Fibroblast of gingiva (primary cell): ENCODE measurements around the gene PDHB.
"Not testable (repeated sequence)": the region's sequence is repeated elsewhere in the genome, so short reads cannot be mapped to it uniquely, and the experiment has no call there.

Experiments
- DNase-seq: peaks from one replicate; pipeline ENCODE4 v3.0.0-alpha.2; 2011; ENCODE audit warnings: low read depth

The PDHB gene

GRCh38 chr3:58437276-58437675, 3.6 kb upstream of the PDHB start:
- DNase-seq, result not testable (repeated sequence)

GRCh38 chr3:58434990-58435389, 1.4 kb upstream of the PDHB start:
- DNase-seq, result peak; percentile 57

DNA sequence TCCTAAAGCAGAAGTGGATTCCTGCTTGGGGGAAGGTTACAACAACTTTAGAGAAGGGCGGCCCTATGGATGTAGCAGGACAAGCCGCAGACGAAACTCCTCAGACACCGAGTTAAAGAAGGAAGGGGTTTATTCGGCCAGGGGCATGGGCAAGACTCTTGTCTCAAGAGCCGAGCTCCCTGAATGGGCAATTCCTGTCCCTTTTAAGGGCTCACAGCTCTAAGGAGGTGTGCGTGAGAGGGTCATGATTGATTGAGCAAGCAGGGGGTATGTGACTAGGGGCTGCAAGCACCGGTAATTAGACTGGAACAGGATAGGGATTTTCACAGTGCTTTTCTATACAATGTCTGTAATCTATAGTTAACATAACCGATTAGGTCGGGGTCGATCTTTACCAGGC, 879 bp upstream of the PDHB start:
- DNase-seq, result no peak

- no peak for DNase-seq
Measured at GRCh38 chr3:58434168-58434504, 504 bp upstream of the PDHB start.

GRCh38 chr3:58432905-58433304, 727 bp downstream of the PDHB start:
- no peak for DNase-seq

GRCh38 chr3:58429657-58430056, 4.0 kb downstream of the PDHB start:
- DNase-seq, result peak; percentile 73

- DNase-seq, result no peak
Measured at GRCh38 chr3:58427661-58428361, 5.8 kb downstream of the PDHB start.

DNA sequence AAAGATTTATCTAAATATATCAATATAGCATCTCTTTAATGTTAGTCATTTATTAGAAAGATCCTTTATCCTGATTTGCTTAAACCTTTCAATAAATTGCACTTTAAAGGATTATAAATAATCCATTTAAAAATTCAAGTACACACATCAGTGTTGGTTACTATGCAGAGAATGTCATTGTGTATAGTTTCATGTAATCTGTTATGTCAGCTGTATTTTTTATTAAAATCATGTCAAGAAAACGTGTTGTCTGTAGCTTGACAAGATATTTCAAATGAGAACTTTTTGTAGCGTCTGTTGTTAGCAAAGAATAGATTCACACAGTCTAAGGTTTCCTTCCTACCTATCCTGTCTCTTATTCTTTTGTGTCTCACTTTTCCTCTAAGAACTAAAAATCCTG, 7.8 kb downstream of the PDHB start:
- DNase-seq, result no peak

DNA sequence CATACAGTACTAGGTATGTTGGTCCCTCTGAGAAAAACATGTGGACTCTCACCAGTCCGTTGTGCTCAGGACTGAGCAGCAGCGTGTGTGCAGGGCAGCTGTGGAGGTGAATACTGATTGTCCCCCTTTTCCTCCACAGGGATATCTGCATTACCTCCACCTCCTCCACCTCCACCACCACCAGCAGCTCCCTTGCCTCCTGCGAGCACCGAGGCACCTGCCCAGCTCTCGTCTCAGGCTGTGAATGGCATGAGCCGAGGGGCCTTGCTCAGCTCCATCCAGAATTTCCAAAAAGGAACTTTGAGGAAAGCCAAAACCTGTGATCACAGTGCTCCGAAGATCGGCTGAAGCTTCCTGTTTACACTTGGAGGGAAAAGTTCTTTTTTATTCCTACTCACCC, 9.0 kb downstream of the PDHB start:
- no peak for DNase-seq

GRCh38 chr3:58422756-58423325, 10.8 kb downstream of the PDHB start:
- DNase-seq, result no peak

DNA sequence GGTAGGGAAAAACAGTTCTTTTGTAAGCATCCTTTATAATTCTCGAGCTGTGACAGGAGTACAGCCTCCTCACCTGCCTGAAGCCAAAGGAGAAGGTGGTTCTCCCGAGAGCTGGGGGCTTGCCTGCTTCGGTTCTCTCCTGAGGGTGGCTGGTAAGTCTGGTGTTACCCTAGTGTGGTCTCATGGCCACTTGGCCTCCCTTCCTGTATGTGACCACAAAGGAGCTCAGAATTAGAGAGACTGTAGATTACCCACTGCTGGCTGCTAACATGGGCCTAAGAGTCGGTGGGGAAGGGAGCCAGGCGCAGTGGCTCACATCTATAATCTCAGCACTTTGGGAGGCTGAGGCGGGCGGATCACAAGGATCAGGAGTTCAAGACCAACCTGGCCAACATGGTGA, 12.6 kb downstream of the PDHB start:
- DNase-seq, result no peak

DNA sequence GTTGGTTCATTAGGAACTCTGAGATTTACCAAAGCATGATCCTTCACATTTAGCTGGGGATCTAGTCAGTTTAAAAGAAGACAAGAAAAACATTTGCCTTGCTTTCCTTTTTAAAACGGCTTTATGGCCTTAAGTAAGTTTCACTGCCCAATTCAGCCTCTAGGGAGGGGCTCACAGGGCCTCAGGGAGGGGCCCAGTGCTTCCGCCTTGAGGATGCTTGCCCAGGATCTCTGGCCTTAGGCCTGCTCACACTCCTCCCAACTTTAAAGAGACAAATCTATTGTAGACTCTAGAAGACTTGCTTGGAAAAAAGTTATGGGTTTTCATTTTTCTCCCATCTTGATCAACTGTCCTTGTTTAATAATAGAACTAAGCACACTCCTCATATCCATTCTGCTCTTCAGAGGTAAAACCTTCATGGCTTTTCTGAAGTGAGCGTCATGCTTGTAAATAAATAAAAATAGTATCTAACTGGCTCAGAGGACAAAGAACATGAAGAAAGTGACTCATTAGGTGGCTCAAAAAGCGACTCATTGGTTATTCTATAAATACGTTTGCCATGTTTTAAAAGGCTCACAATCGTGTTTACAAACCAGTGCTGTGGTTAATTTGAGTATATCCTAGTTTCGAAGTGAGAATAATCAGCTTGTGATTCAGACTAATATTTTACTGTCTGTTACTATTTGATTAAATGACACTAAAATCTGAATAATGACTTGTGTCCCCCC, 13.7 kb downstream of the PDHB start:
- peak; percentile 69 for DNase-seq

- DNase-seq, result no peak
Measured at GRCh38 chr3:58418227-58418626, 15.4 kb downstream of the PDHB start.

DNA sequence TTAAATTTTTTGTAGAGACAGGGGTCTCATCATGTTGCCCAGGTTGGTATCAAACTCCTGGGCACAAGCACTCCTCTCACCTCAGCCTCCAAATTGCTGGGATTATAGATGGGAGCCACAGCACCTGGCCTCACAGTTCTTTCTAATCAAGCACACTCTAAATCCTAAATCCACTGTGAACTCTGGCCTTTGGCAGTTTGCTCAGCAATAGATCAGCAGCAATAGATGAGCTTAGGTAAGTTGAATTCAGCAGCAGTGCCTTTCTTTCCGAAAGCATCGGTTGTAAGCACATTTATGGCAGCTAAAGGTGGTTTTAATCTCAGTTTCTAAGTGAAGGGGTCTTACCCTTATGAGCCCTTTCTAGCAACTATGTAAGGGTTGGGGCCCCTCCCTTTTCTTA, 16.6 kb downstream of the PDHB start:
- DNase-seq, result no peak

DNA sequence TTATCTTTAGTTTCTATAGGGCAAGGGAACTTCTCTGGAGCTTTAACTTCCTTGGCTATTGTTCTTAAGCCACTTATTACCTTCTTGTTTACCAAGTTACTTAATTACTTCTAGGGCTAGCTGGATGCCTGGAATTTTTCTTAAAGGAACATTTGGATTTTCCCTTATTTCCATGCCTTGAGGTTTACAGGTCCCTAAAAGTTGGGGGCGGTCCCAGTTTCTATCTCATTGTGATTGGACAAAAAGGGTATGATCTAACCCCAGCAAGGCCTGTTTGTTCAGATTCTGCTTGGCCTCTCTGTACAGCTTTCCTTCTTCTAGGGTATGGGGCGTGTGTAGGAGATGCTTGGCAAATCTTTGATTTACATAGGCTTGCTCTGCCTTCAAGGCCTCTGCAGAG, 17.4 kb downstream of the PDHB start:
- DNase-seq, result no peak

GRCh38 chr3:58414538-58415197, 19.0 kb downstream of the PDHB start:
- DNase-seq, result peak; percentile 56

GRCh38 chr3:58411851-58412830, 21.5 kb downstream of the PDHB start:
- DNase-seq, result peak; percentile 26

DNA sequence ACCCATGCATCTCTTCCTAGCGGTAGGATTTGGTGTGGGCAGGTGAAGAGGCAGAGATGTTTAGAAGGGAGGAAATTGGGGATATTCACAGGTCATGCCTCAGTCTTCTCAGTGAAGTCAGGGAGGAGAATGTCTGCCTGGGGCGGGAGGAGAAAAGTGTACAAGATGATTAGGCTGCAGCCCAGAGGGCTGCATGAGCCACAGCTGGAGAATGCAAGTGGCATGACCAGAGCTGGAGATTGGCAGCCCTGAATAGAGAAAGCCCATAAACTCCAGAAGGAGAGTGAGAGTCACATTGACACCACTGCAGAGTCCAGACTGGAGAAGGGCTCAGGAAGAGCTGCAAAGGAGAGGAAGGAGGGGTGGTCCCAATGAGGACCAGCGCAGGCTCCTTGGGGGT, 22.6 kb downstream of the PDHB start:
- DNase-seq, result peak; percentile 27

GRCh38 chr3:58409663-58410062, 24.0 kb downstream of the PDHB start:
- DNase-seq, result no peak

- DNase-seq, result no peak
Measured at GRCh38 chr3:58408906-58409305, 24.7 kb downstream of the PDHB start.

DNA sequence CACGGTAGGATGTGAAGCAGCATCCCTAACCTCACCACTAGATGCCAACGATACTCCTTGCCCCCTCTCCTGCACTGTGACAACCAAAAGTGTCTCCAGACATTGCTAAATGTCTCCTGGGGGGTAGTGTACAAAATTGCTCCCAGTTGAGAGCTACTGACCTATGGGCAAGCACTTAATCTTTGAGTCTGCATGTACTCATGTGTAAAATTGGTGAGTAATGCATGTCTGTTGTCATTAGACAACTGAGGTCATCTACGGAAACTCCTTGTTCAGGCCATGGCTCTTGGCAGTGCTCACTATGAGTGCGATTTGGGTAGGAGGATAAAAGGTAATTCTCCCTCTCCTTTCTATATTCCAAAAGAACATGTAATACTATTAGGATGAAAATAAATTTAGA, 29.2 kb downstream of the PDHB start:
- DNase-seq, result peak; percentile 62
